Effector CD4-positive, alpha-beta T cell (primary cell): ENCODE results near the gene KITLG. TPM values are rescaled to one million over a fixed set of nuclear protein-coding genes. Genes with fewer than 3 reads are reported as not detected.
"Not testable (repeated sequence)": the region's sequence is repeated elsewhere in the genome, so short reads cannot be mapped to it uniquely, and the experiment has no call there.

ENCODE experiments used
- DNase-seq: peaks from one replicate; pipeline ENCODE4 v3.0.0-alpha.2; 2020
- total RNA-seq: gene quantifications from one replicate; lab custom pipeline; 2026; lab: John Stamatoyannopoulos, UW

The KITLG gene, protein sequence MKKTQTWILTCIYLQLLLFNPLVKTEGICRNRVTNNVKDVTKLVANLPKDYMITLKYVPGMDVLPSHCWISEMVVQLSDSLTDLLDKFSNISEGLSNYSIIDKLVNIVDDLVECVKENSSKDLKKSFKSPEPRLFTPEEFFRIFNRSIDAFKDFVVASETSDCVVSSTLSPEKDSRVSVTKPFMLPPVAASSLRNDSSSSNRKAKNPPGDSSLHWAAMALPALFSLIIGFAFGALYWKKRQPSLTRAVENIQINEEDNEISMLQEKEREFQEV
- not detected for total RNA-seq

DNA sequence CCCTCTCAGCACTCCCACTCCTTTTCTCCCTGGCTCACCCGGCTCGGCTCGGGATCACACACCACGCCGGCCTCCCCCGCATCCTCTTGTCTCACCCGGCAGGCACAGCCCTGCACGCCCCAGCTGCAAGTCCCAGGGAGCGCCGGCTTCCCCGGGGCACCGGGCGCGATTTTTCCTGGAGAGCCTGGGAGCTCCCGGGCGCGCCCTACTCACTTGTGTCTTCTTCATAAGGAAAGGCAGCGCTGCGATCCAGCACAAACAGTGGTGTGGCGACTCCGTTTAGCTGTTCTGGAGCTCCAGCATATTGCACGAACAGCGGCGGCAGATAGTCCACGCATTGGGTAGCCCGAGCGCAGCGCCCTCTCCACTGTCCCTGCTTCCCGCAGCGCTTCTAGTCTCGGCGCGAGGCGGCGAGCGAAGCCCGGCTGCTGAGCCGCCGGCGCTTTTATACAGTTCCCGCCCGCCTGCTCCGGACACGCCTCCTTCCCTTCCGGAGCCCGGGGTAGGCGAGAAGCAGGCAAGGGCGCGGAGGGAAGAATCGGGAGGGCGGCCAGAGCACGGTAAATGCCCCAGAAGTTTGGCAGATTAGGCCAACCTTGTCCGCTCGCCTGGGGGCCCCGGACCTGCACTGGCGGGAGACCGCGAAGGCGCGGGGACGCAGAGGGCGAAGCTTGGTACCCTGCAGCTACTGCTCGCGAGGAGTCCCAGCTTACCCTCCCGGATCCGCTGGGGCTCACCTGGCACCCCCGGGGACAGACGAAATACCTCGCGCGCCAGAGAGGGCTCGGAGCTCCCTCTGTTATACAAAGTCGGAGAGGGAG is at the start of gene KITLG:
Gene KITLG (minus strand): TSS at position 421 of the 821 bp plus-strand sequence. CDS start 193 bp downstream, at position 228.
- DNase-seq, result no peak

DNA sequence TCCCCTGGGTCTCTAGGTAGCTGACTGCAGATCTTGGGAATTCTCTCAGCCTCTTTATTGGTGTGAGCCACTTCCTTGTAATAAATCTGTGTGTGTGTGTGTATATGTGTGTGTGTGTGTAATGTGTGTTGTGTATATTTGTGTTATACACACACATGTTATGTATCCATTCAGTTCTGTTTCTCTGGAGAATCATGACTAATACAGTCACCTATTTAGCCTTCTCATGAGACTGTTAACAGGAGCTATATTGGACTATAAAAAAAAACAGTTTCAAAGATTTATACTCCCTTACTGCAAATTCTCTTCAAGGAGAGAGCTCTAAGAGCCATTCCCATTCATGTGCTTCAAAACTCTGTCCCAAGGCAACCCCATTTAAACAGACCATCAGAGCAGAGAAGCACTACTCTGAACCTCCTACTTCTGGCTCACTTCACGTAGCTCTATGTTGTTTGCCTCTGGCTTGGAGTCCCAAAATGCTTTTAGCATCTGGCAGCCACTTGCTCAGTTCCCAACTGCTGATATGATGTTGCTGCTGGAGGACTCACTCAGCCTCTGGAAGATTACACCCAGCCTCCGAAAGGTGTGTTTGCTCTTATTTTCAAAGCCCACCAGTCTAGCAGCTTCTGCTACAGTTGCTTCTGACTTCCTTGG is 48.7 kb upstream of the KITLG start:
- DNase-seq, result no peak

DNA sequence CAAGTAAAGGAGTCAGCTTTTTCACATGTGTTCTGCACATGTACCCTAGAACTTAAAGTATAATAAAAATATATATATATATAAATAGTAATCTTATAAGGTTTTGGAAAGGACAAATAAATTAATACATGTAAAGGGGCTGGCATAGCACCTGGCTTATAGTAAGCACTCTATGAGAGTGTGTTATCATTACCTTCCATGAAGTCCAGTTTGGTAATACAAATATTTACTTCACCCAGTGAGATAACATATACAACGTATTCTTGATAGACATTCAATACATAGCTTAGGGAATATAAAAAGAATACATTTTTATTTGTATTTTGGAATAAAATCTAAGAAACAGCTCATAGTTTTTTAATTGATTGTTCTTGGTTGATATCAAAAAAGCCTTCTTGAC is 47.8 kb upstream of the KITLG start:
- DNase-seq, result not testable (repeated sequence)

DNA sequence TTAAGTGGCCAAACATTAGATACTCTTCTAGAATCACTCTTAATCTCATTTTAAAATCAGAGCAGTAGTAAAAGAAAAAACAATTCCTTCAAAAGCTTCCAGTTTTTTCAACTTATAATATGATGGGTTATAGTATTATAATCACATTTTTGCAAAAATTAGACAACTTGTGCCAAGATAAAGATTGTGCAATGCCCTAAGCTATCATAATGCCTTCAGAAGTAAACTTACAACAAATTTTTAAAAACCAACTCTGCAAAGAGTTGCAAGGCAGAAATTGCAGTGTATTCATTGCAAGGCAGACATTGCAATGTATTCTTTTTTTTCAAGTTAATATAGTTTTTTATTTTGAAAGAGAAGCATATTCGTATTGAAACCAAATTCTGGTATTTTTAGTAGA is 47.2 kb upstream of the KITLG start:
- DNase-seq, result no peak

DNA sequence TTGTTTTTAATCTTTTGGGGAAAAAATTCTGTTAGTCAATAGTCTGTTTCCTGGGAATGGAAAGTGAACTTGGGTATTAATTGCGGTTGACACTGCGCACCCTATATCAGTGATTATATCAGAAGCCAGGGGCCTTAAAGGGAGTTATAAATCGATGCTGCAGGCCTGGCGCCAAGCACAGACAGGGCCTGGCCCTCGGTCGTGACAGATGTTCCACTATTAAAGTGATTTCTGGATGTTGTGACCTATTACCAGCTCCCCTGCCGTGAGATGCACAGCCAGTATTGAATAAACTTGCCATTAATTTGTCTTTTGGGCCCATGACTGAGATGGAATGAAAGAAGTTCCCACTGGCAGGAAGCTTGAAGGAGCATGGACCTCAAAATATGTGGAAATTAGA is 45.1 kb upstream of the KITLG start:
- no peak for DNase-seq

DNA sequence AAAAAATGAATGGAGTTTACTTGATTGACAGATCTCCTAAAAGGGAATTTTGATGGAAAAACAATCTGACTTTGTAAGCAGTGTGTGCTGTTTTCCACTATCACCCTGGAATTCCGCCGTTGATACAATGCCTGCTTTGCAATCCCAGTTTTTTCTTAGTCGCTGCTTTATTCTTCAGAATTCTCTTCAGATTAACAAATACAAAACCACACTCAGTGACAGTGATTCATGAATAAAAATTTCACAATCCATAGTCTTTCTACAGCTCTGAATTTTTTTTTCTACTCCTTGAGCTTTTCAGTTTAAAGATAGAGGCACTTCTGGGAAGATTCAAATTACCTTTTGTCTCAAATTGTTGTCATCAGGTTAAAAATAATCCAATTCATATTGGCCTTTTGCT is 44.6 kb upstream of the KITLG start:
- no peak for DNase-seq

DNA sequence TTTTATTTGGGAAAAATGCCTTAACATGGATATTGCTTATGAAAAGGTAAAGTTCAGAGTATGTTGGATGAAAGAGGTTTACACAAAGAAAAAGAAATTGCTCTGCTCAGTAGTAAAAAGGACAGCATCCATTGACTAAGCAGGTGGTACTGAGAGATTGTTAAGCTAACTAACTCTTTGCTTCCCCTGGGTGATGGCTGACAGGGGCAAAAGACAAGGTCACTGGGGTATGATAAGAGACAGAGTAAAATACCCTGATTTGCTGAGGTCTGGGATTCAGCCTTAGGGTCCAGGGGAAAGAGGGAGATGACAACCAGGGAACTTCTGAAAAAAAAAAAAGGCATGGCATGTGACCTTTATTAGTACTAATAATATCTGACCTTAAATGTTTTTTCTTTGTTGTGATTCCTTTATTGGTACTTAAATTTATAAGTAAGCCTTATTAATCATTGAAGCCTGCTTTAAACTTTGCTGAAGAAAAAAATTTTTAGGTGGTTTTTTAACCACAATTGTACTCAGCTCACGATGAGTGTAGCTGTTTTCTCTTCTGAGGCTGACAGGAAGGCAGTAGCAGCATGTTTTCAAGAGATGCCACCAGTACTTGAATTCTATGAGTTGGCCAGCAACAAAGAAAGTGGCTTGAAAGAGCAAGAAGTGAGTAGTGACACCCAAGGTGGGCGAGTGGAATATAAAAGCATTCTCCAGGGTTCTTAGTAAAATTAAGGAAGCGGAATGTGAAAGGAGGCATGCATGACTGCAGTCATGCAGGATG is 43.7 kb upstream of the KITLG start:
- DNase-seq, result no peak

DNA sequence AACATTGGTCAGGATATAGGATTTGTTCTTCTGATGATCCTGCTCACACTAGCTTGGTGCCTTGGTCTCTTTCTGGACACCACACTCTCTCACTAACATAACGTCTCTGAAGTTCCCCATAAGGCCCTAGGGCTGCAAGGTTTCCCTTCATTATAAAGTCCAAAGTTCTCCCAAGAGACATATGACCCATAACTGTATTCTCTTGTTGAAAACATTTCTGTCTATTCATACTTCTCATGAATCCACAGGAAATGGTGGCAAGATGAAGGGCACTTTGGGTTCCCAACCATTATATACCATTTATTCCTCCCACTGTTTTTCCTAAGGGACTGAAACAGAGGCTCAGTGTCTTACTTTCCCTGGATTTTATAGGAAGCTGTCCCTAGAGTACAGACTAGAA is 37.1 kb upstream of the KITLG start:
- no peak for DNase-seq

DNA sequence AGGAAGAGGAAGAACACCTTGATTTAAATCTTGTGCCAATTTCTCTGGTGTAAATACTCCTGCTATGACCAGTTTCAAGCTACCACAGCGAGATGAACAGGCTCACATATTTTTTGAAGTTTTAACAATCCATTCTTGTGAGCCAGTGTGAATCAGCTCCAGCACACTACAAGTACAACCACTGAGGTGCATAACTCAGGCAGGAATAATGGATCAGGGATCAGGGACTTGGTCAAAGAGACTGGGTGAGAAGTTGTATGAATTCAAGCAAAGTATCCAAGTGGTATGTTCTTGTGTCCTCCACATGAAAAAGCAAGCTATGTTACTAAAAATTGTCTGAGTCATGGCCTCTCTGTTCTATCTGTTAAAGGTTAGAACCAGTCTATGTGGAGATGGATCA is 35.2 kb upstream of the KITLG start:
- no peak for DNase-seq

DNA sequence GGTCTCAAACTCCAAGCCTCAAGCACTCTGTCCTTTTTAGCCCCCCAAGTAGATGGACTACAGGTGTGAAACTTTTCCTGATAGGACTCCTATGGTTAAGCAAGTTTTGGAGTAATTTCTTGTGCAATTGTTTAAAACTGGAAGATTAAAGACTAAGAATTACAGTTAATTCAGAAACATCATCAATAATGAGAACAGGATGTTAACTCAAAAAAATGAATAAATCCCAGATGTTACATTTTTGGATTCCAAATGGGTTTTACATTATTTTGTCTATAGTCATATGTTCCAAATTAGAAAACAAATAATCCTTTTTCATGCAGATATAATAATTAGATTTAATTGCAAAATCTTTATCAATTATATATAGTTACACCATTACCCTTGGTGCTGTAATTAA is 24.4 kb upstream of the KITLG start:
- no peak for DNase-seq

DNA sequence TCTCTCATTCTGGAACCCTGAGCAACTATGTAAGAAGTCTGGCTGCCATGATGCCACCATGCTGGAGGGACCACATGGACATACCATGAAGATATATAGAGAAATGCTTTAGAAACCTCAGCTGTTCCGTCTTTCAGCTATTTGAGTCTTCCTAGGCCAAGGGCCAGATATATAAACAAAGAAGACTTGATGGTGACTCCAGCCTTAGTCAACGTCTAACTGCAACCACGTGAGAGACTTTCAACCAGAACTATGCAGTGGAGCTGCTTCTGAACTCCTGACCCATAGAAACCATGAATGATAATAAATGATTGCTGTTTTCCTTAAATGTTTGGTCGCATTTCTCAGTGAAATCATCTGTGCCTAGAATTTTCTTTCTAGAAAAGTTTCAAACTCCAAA is 20.0 kb upstream of the KITLG start:
- DNase-seq, result no peak

DNA sequence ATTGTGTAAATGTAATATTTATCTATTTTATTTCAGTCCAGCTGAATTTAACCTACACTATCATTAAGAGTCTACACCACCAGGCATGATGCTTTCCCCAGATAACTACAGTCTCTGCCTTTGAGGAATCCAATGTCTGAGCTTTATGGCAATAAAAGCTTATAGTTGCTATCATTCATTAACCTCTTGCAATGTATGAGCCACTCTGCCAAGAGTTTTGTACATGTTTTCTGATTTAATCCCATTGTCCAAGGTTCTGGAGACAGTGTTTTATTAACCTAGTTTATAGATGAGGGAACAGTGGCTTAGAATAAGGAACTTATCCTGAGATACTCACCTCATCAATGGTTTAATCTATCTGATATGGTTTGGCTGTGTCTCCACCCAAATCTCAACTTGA is 17.1 kb upstream of the KITLG start:
- no peak for DNase-seq

DNA sequence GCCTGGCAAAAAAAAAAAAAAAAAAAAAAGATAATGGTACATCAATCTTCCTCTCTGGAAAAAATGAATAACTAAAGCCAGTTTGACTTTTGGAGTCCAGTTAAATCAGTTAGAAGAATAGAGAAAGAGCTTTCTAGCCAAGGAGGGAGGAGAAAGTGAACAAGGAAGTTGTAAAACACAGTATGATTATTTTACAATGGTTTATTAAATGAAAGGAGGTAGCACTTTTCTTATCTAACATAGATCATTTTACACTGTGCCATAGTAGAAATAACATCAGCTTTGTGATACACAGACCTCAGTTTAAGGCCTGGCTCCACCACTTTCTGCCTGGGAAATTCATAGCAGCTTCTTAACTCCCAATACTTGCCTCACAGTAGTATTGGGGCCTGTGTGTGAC is 15.4 kb upstream of the KITLG start:
- DNase-seq, result no peak

DNA sequence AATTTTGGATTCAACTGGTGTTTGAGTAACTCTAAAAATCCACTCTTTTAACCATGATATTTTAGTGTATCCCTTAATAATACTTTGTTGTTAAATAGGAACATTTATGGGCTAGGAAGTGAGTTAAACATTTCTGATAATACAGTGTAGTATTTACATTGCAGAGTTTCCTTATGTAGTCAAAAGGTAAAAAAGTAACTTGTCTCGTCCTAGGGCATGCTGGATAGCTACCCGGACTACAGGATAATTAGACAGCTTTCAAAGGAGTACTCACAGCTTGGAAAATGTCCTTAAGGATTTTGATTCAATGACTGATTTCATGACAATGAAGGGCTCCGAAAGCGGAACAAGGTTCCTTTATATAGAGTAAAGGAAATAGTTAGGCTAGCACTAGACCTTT is 14.5 kb upstream of the KITLG start:
- DNase-seq, result no peak

DNA sequence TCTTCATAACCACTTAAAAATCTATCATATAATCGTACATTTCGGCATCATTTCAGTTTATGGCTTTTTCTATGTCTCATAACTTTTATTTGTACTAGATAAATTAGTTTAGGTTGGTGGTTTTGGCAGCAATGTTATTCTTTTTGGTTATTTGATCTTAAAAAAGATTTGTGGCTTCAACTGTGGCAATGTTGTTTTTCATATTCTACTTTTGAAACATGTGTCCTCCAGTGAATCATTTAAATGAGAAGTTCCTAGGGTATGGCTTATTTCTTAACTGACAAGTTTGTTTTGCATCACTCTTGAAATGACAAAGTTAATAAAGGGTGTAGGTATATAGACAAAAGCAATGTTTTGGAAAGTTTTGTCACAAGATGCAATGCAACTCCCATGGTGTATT is 11.1 kb upstream of the KITLG start:
- DNase-seq, result no peak

DNA sequence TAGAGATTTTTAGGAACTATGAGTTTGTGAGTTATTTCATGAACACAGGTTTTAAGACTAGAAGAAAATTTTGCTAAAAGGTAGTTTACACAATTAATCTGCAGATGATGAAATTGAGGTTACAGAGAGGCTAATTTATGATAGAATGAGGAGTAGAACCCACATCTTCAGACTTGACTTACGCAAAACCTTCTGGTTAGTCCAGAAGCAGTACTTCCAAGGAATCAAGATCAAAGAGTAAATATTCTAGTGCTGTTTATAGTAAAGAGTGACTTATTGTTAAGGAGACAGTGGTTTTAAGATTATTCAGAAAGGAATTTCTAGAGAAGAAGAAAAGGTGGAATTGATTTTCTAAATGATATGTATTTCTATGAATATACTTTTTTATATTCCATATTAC is 10.6 kb upstream of the KITLG start:
- no peak for DNase-seq

DNA sequence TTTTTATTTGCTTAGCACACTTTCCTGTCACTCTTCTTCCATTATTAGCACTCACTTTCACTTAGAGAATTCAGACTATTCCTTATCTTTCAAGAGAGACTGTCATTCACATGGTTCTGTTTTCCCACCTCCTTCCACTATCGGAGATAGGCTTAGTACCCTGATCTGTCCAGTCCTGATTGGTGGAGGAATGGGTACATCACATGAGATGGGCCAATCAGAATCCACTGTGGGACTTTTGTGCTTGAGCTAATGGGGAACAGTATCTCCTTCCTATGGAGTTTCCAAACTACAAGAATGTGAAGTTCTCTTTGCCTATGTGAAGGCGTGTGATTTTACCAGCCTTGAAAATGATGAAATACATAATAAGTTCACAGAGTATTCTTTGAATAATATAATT is 4.8 kb upstream of the KITLG start:
- DNase-seq, result no peak

DNA sequence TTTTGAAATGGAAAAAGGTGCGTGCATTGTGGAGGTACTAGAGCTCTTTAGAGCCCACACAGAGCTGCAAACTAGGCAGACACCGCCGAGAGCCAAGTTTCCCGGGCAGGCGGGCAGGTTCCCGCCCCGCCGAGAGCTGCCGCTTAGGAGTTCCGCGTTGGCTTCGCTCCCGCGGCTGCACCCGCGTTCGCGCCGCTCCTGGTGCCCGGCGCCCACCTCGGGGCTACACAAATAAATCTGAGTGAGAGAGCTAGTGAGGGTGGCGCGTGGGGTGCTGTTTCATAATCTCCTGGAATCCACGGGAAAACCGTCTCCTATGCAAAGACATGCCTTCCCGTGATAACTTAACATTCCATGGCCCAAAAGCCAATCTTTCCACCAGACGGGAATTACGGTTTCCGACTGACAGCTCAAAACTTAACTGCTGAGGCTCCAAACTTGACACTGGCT is 645 bp downstream of the KITLG start:
- no peak for DNase-seq

DNA sequence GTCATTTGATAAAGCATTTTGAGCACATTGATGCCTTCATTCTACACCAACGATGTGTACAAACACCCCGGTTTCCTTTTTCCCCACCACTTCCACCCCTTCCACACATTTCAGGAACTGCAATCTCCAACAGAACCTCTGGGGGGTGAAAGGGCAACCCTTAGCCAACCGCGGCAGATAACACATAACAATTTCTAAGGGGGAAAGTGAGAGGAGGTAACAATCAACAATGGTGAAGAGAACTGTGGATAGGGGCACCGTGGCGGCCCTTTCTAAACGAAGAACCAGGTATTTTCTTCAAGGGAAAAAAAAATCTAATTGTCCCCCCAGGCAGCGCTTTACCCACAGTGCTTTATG is 1.1 kb downstream of the KITLG start:
- no peak for DNase-seq

DNA sequence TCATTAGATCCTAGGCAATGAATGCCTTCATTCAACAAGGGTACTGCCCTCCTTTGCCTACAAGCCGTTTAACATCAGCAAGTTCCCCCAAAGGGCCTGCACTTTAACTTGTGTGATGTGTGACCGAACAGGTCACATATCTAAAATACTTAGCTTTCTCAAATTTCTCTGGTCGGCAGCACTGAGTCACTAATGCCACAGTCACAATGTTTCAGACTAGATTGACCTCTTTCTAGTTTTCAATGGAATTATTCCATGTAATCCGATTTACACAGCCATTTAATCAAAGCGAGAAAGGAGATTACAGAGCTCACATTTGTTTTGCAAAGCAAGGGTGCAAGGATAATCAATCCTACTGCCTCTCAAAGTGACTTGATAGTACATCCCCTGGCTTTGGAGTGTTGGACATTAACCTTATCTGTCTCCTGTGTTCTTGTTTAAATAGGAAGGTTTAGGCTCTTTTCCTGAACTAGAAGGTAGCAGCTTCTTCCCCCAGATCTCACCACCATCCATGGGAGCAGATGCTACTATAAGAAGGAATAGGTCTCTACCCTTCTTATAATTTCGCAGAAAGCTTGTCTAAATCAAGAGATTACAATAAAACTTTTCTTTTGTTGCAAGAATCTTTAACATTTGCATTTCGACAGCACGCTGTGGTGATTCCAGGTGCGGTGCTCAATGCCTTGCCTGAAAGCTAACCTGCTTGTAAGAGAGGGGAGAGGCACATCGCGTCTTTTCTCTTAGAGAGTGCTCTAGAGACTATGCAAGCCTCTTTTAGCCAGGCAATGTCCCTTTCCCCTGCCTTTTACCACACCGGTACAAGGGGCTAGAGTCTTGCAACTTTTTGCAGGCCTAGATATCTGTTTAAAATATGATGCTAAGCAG is 1.8 kb downstream of the KITLG start:
- no peak for DNase-seq

DNA sequence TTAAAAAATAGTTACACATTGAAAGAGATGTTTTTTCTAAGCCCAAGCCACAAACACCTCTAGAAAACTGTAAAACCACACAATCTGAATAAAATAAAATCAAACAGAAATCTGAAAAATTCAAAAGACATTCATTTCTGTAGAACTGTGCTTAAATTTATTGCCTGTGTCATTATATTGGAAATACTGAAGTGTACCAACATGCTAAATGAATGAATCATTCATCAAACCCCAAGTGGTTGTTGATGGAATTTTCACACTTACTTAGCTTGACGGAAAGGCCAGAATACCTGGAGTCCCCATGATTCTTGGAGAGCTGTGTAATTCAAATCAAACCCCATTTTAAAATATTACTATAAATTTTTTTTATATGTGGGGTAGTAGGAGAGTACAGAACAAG is 2.7 kb downstream of the KITLG start:
- DNase-seq, result no peak

DNA sequence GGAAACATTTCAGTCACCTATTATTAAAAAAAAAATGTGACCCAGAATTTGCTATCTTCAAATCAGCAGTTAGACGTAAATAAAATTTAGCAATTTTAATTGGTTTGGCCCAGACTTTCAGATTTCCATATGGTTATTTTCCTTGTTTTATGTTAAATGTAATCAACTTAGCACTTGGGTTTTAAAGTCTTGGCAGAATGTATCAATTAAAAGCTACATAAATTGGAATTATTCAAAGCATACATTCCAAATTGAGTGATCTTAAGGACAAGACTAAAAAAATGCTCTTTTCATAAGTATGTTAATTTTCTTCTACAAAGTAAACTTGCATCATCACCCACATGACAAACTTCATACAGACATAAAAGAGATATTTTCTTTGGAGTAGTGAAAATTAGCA is 3.4 kb downstream of the KITLG start:
- DNase-seq, result no peak
